NOMO-1 (cell line): Measurements from ENCODE around the gene GARNL3.

ENCODE experiments used
- DNase-seq, 2 experiments: peaks; one replicate each; lab custom pipeline; 2025; ENCODE audit not compliant: unreplicated experiment in 2 of 2; lab: John Stamatoyannopoulos, UW

Gene GARNL3

GRCh38 chr9:127232833-127233549, 31.6 kb upstream of the GARNL3 start:
- DNase-seq: no peak

- DNase-seq: no peak
These were observed 31.0 kb upstream of the GARNL3 start for GRCh38 chr9:127233550-127233949.

GRCh38 chr9:127233989-127234388, 30.6 kb upstream of the GARNL3 start:
- DNase-seq: no peak

GRCh38 chr9:127237801-127238200, 26.8 kb upstream of the GARNL3 start:
- DNase-seq: no peak

GRCh38 chr9:127241354-127241753, 23.2 kb upstream of the GARNL3 start:
- DNase-seq: no peak

GRCh38 chr9:127244609-127245601, 19.7 kb upstream of the GARNL3 start:
- peak; percentile 89 for DNase-seq

- DNase-seq: no peak
These were observed 18.9 kb upstream of the GARNL3 start for GRCh38 chr9:127245637-127246164.

GRCh38 chr9:127248241-127248640, 16.3 kb upstream of the GARNL3 start:
- no peak for DNase-seq

- no peak for DNase-seq
These were observed 14.7 kb upstream of the GARNL3 start for GRCh38 chr9:127249877-127250276.

- DNase-seq: no peak
These were observed 13.6 kb upstream of the GARNL3 start for GRCh38 chr9:127250896-127251391.

GRCh38 chr9:127252410-127253318, 11.9 kb upstream of the GARNL3 start:
- no peak for DNase-seq

- DNase-seq: no peak
These were observed 11.1 kb upstream of the GARNL3 start for GRCh38 chr9:127253446-127253845.

GRCh38 chr9:127255692-127256091, 8.9 kb upstream of the GARNL3 start:
- DNase-seq: no peak

- DNase-seq: no peak
These were observed 8.2 kb upstream of the GARNL3 start for GRCh38 chr9:127256324-127256723.

- DNase-seq: no peak
These were observed 5.7 kb upstream of the GARNL3 start for GRCh38 chr9:127258606-127259471.

GRCh38 chr9:127262602-127263001, 2.0 kb upstream of the GARNL3 start:
- no peak for DNase-seq

- DNase-seq: no peak
These were observed 1.3 kb upstream of the GARNL3 start for GRCh38 chr9:127263237-127263636.

GRCh38 chr9:127263664-127264063, 910 bp upstream of the GARNL3 start:
- no peak for DNase-seq

- no peak for DNase-seq
These were observed 3.4 kb downstream of the GARNL3 start for GRCh38 chr9:127267793-127268525.
